Measurements from ENCODE around the gene PC.

GRCh38 chr11:66864172-66864901, 93.8 kb downstream of the PC start:
- TF ChIP-seq EZH2phosphoT487 (IDR thresholded peaks at IDR 0.05; ENCODE audit: low read depth, severe bottlenecking, unreplicated experiment): no peak
- TF ChIP-seq, protein P1, sequence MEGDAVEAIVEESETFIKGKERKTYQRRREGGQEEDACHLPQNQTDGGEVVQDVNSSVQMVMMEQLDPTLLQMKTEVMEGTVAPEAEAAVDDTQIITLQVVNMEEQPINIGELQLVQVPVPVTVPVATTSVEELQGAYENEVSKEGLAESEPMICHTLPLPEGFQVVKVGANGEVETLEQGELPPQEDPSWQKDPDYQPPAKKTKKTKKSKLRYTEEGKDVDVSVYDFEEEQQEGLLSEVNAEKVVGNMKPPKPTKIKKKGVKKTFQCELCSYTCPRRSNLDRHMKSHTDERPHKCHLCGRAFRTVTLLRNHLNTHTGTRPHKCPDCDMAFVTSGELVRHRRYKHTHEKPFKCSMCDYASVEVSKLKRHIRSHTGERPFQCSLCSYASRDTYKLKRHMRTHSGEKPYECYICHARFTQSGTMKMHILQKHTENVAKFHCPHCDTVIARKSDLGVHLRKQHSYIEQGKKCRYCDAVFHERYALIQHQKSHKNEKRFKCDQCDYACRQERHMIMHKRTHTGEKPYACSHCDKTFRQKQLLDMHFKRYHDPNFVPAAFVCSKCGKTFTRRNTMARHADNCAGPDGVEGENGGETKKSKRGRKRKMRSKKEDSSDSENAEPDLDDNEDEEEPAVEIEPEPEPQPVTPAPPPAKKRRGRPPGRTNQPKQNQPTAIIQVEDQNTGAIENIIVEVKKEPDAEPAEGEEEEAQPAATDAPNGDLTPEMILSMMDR (IDR thresholded peaks at IDR 0.05; ENCODE audit: poor library complexity): no peak

All from hepatocyte (in vitro differentiated cells).